ENCODE measurements around the gene GJC2. TPM values are rescaled to one million over a fixed set of nuclear protein-coding genes. Genes with fewer than 3 reads are reported as not detected.

The GJC2 gene
- total and polyA plus RNA-seq, 12 donors: 0.61 to 1.5 (median 1.2) TPM

DNA sequence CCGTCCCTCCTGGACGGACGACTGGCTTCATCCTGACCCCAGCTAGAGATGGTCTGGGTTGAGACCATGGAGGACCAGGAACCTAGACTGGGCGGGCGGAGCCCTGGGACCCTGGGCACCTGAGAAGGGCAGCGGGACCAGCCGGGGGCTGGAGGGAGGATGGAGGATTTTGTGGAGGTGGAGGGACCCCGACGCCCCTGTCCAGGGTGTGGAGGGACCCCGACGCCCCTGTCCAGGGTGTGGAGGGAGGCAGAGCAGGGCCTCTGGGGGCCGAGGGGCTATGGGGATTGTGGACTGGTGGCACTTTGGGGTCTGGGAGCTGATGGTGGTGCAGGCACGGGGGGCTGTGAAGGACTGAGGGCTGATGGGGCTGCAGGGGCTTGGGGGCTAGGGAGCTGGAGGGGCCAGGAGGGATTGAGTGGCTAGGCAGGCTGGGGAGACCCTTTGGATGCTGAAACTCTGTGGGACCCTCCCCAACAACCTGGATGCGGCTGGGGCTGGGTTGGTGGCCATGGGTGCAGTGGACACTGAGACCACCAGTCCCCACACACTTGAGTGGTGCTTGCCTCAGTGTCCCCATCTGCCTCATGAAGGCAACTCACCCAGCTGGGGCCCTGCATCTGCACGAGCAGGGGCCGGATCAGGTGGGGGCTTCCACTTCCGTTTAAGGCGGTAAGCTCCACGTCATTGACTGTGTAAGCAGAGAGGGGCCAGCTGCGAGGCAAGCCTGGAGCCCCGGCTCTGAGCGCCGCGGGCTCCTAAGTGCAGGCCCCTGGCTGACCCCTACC, 7.4 kb downstream of the GJC2 start:
- H3K36me3 ChIP-seq: no peaks in the 10 kb centered on the region
- H3K4me1 ChIP-seq: peaks cover 4 to 27% (median 11%) of the 10 kb centered on the region in 9 donors
- 77 to 80% methylated on average over 24 of the region's 24 CpGs for whole genome bisulfite sequencing, 2 donors
- ATAC-seq (no peak), DNase-seq (no peak)
- TF ChIP-seq, protein P1, sequence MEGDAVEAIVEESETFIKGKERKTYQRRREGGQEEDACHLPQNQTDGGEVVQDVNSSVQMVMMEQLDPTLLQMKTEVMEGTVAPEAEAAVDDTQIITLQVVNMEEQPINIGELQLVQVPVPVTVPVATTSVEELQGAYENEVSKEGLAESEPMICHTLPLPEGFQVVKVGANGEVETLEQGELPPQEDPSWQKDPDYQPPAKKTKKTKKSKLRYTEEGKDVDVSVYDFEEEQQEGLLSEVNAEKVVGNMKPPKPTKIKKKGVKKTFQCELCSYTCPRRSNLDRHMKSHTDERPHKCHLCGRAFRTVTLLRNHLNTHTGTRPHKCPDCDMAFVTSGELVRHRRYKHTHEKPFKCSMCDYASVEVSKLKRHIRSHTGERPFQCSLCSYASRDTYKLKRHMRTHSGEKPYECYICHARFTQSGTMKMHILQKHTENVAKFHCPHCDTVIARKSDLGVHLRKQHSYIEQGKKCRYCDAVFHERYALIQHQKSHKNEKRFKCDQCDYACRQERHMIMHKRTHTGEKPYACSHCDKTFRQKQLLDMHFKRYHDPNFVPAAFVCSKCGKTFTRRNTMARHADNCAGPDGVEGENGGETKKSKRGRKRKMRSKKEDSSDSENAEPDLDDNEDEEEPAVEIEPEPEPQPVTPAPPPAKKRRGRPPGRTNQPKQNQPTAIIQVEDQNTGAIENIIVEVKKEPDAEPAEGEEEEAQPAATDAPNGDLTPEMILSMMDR (IDR thresholded peaks at IDR 0.05): no peak
- H3K27me3 ChIP-seq: peaks cover 0 to 8% (median 4%) of the 10 kb centered on the region in 7 donors
- H3K9me3 ChIP-seq: no peaks in the 10 kb centered on the region
- no peak overlapping the region for H3K27ac ChIP-seq
- H3K4me3 ChIP-seq: no peak overlapping the region
- intact Hi-C loops (cut with DNase I): no loop called here

DNA sequence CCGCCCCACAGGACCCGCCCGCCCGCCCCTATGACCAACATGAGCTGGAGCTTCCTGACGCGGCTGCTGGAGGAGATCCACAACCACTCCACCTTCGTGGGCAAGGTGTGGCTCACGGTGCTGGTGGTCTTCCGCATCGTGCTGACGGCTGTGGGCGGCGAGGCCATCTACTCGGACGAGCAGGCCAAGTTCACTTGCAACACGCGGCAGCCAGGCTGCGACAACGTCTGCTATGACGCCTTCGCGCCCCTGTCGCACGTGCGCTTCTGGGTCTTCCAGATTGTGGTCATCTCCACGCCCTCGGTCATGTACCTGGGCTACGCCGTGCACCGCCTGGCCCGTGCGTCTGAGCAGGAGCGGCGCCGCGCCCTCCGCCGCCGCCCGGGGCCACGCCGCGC, 8.0 kb downstream of the GJC2 start:
- WGBS, 2 donors: 57 to 60% methylated on average over 36 to 43 of the region's 43 CpGs
- Histone ChIP-seq H3K4me1 (peaks cover 8 to 31% (median 16%) of the 10 kb centered on the region in 9 donors), H3K27ac (no peak overlapping the region), H3K9me3 (no peaks in the 10 kb centered on the region), H3K36me3 (no peaks in the 10 kb centered on the region), H3K4me3 (no peak overlapping the region), H3K27me3 (peaks cover 0 to 14% (median 4%) of the 10 kb centered on the region in 7 donors)
- TF ChIP-seq, protein P1 (IDR thresholded peaks at IDR 0.05): no peak
- no peak for ATAC-seq
- no peak for DNase-seq
- intact Hi-C loops (cut with DNase I): no loop called here

DNA sequence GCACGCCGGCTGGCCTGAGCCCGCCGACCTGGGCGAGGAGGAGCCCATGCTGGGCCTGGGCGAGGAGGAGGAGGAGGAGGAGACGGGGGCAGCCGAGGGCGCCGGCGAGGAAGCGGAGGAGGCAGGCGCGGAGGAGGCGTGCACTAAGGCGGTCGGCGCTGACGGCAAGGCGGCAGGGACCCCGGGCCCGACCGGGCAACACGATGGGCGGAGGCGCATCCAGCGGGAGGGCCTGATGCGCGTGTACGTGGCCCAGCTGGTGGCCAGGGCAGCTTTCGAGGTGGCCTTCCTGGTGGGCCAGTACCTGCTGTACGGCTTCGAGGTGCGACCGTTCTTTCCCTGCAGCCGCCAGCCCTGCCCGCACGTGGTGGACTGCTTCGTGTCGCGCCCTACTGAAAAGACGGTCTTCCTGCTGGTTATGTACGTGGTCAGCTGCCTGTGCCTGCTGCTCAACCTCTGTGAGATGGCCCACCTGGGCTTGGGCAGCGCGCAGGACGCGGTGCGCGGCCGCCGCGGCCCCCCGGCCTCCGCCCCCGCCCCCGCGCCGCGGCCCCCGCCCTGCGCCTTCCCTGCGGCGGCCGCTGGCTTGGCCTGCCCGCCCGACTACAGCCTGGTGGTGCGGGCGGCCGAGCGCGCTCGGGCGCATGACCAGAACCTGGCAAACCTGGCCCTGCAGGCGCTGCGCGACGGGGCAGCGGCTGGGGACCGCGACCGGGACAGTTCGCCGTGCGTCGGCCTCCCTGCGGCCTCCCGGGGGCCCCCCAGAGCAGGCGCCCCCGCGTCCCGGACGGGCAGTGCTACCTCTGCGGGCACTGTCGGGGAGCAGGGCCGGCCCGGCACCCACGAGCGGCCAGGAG, 8.6 kb downstream of the GJC2 start:
- H3K27ac ChIP-seq: no peak overlapping the region
- no peaks in the 10 kb centered on the region for H3K9me3 ChIP-seq
- ATAC-seq (no peak), DNase-seq (no peak)
- TF ChIP-seq, protein P1 (IDR thresholded peaks at IDR 0.05): no peak
- no peak overlapping the region for H3K4me3 ChIP-seq
- H3K36me3 ChIP-seq: no peaks in the 10 kb centered on the region
- H3K27me3 ChIP-seq: peaks cover 0 to 17% (median 4%) of the 10 kb centered on the region in 7 donors
- WGBS, 2 donors: 23 to 39% methylated on average over 95 to 98 of the region's 98 CpGs
- intact Hi-C loops (cut with DNase I): no loop called here
- peaks cover 13 to 37% (median 22%) of the 10 kb centered on the region in 9 donors for H3K4me1 ChIP-seq

DNA sequence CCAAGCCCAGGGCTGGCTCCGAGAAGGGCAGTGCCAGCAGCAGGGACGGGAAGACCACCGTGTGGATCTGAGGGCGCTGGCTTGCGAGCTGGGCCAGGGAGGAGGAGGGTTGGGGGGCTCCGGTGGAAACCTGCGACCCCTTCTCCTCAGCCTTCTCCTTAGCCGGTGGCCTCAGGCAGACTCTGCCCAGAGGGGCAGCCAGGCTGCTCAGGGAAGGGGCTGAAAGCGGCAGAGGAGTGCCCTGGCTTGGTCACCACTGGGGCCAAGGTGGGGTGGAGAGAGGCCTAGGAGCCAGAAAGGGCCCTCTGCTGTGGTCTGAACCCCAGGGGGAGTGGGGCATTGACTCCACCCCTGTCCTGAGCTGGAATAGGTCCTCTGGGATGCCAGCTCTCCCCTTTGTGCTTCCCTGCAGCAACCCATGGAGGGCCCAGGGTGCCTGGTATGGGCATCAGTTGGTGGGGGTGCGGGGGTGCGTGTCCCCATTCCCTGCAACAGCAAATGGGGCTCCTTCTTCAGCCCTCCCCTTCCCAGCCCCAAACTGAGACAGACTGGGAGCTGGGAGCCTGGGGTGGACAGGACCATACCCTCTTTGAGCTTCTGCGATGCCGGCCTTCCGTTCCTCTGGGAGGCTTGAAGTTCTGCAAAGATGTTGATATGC, 9.4 kb downstream of the GJC2 start:
- no peak for DNase-seq
- Histone ChIP-seq H3K36me3 (no peaks in the 10 kb centered on the region), H3K27ac (no peak overlapping the region), H3K9me3 (no peaks in the 10 kb centered on the region), H3K4me3 (no peak overlapping the region), H3K27me3 (peaks cover 0 to 18% (median 4%) of the 10 kb centered on the region in 7 donors), H3K4me1 (peaks cover 15 to 45% (median 29%) of the 10 kb centered on the region in 9 donors)
- TF ChIP-seq, protein P1 (IDR thresholded peaks at IDR 0.05): no peak
- no peak for ATAC-seq
- intact Hi-C loops (cut with DNase I): no loop called here
- WGBS, 2 donors: 84 to 87% methylated on average over 14 of the region's 14 CpGs
